Lung (tissue), 12 donors: ENCODE measurements around the gene FYCO1. TPM values are rescaled to one million over a fixed set of nuclear protein-coding genes. Genes with fewer than 3 reads are reported as not detected.

ENCODE experiments used
- ATAC-seq: fragments of 200-7000 bp; cut with Tn5 transposase; one replicate; pipeline ENCODE4 v1.9.1; 2020; ENCODE audit warnings: moderate number of reproducible peaks; ENCODE audit not compliant: insufficient read depth, low FRiP score
- DNase-seq, 3 donors: peaks; one replicate each; pipeline ENCODE4 v3.0.0-alpha.2; 2013 to 2017
- H3K27ac ChIP-seq, 2 donors: one replicate each; pipeline ENCODE4 v1.5.1; 2013; ENCODE audit warnings: mild to moderate bottlenecking in 2 of 2, moderate library complexity in 2 of 2, control low read depth in 1 of 2, inconsistent platforms in 1 of 2, low read depth in 1 of 2, low read length in 1 of 2
- H3K27me3 ChIP-seq, 3 donors: one replicate each; pipeline ENCODE4 v1.5.1; 2013; ENCODE audit warnings: low read length in 2 of 3; ENCODE audit not compliant: control insufficient read depth in 3 of 3, insufficient read depth in 3 of 3
- H3K36me3 ChIP-seq, 4 donors: one replicate each; pipeline ENCODE4 v1.5.1; 2013; ENCODE audit warnings: low read length in 4 of 4, mild to moderate bottlenecking in 1 of 4, moderate library complexity in 1 of 4; ENCODE audit not compliant: control insufficient read depth in 4 of 4, insufficient read depth in 4 of 4
- H3K4me1 ChIP-seq, 5 donors: one replicate each; pipeline ENCODE4 v1.5.1; 2013; ENCODE audit warnings: low read length in 5 of 5, mild to moderate bottlenecking in 2 of 5, moderate library complexity in 1 of 5; ENCODE audit not compliant: control insufficient read depth in 5 of 5, insufficient read depth in 5 of 5
- H3K4me3 ChIP-seq: one replicate; pipeline ENCODE4 v1.5.1; 2013; ENCODE audit warnings: mild to moderate bottlenecking, control low read depth, moderate library complexity
- H3K9ac ChIP-seq, 2 donors: one replicate each; pipeline ENCODE4 v1.5.1; 2013; ENCODE audit warnings: low read length in 2 of 2, control low read depth in 1 of 2; ENCODE audit not compliant: insufficient read depth in 1 of 2
- H3K9me3 ChIP-seq, 4 donors: one replicate each; pipeline ENCODE4 v1.5.1; 2013; ENCODE audit warnings: low read length in 3 of 4, mild to moderate bottlenecking in 1 of 4, moderate library complexity in 1 of 4; ENCODE audit not compliant: control insufficient read depth in 4 of 4, insufficient read depth in 3 of 4
- CTCF ChIP-seq: IDR thresholded peaks from 2 replicates; pipeline ENCODE4 v1.5.1; 2012; ENCODE audit warnings: mild to moderate bottlenecking; ENCODE audit errors: control extremely low read depth, extremely low read depth
- WGBS, 2 donors: extraction: QIAGEN DNeasy Blood & Tissue Kit; methylation state at CpG; one replicate each; pipeline ENCODE4 v1.1.7; 2013; 5-methylcytosine and 5-hydroxymethylcytosine counted together
- polyA plus RNA-seq, 2 donors: library from polyadenylated mRNA; stranded (reverse); fragments of 200-250 nt; gene quantifications; one replicate each; pipeline ENCODE4 v1.2.1, GENCODE V29; 2013
- total RNA-seq, 2 donors: library from RNA; depleted of rRNA in 1 of 2; stranded (reverse); fragments of >200 nt in 1 of 2; gene quantifications; one replicate each; pipeline ENCODE4 v1.2.1, GENCODE V29; 2014 to 2021
- donor health status: control.
- donor health status: control.
- donor health status: Bipolar disorder and iron deficiency.
- donor health status: healthy.
- donor health status: DM: yes; HTN: yes; CAD: no.

The FYCO1 gene
- total and polyA plus RNA-seq, 4 donors = 11.3 to 38.7 (median 23.2) TPM

- Histone ChIP-seq H3K27me3 (no peaks in the 10 kb centered on the region), H3K4me3 (no peak overlapping the region), H3K9ac (no peak overlapping the region), H3K27ac (no peak overlapping the region), H3K36me3 (no peaks in the 10 kb centered on the region), H3K4me1 (no peaks in the 10 kb centered on the region), H3K9me3 (no peaks in the 10 kb centered on the region)
- TF ChIP-seq CTCF = no peak
- 63 to 77% methylated on average over 3 of the region's 3 CpGs for WGBS, 2 donors
- no peak for ATAC-seq
- no peak for DNase-seq
These were observed 90.7 kb downstream of the FYCO1 start for GRCh38 chr3:45904931-45905330.

GRCh38 chr3:45896956-45897355 lies 98.7 kb downstream of the FYCO1 start:
- ATAC-seq (no peak), DNase-seq (peak; percentile 23 to 58 (median 36))
- H3K27ac ChIP-seq = no peak overlapping the region
- no peaks in the 10 kb centered on the region for H3K27me3 ChIP-seq
- no peak for TF ChIP-seq CTCF
- peaks cover 0 to 17% (median 0%) of the 10 kb centered on the region in 5 donors for H3K4me1 ChIP-seq
- no peak overlapping the region for H3K4me3 ChIP-seq
- WGBS, 2 donors = 68 to 71% methylated on average over 3 of the region's 3 CpGs
- H3K36me3 ChIP-seq = no peaks in the 10 kb centered on the region
- H3K9me3 ChIP-seq = no peaks in the 10 kb centered on the region
- H3K9ac ChIP-seq = no peak overlapping the region

GRCh38 chr3:45895686-45896468 lies 99.7 kb downstream of the FYCO1 start:
- WGBS, 2 donors = 94 to 96% methylated on average over 5 of the region's 5 CpGs
- H3K36me3 ChIP-seq = no peaks in the 10 kb centered on the region
- no peak overlapping the region for H3K9ac ChIP-seq
- no peaks in the 10 kb centered on the region for H3K9me3 ChIP-seq
- no peaks in the 10 kb centered on the region for H3K27me3 ChIP-seq
- DNase-seq (peak in 1 of 3 donors; percentile 13), ATAC-seq (no peak)
- H3K27ac ChIP-seq = no peak overlapping the region
- peaks cover 0 to 17% (median 0%) of the 10 kb centered on the region in 5 donors for H3K4me1 ChIP-seq
- no peak overlapping the region for H3K4me3 ChIP-seq
- TF ChIP-seq CTCF = no peak

- no peak for TF ChIP-seq CTCF
- Histone ChIP-seq H3K9ac (no peak overlapping the region), H3K4me1 (peaks cover 0 to 22% (median 0%) of the 10 kb centered on the region in 5 donors), H3K9me3 (no peaks in the 10 kb centered on the region), H3K27ac (no peak overlapping the region), H3K36me3 (no peaks in the 10 kb centered on the region), H3K4me3 (no peak overlapping the region), H3K27me3 (no peaks in the 10 kb centered on the region)
- WGBS, 2 donors = 24 to 58% methylated on average over 6 of the region's 6 CpGs
- DNase-seq (no peak), ATAC-seq (no peak)
These were observed 101.6 kb downstream of the FYCO1 start for GRCh38 chr3:45894015-45894414.
